ENCODE results near the gene RPS6KC1. TPM values are rescaled to one million over a fixed set of nuclear protein-coding genes. Genes with fewer than 3 reads are reported as not detected.

RPS6KC1 gene
- total and polyA plus RNA-seq, 2 donors (not counting 3 experiments of a cell fraction or from before 2014, with no cell fraction given): 5.1 to 18.6 TPM

- no peaks in the 10 kb centered on the region for H3K4me1 ChIP-seq (ENCODE audit: control insufficient read depth, extremely low read depth, insufficient read depth, low read length)
- H3K27ac ChIP-seq (ENCODE audit: insufficient read depth, low read depth, low read length): no peak overlapping the region
- DNase-seq (ENCODE audit: low read depth, low spot score) (no peak), FAIRE-seq (no peak)
- no peaks in the 10 kb centered on the region for H3K27me3 ChIP-seq (ENCODE audit: control insufficient read depth in 2 of 2, insufficient read depth in 2 of 2, low read length in 2 of 2)
- no peak overlapping the region for H2AFZ ChIP-seq (ENCODE audit: low read depth, low read length)
- no peaks in the 10 kb centered on the region for H3K36me3 ChIP-seq (ENCODE audit: control insufficient read depth in 2 of 2, extremely low read depth in 1 of 2, insufficient read depth in 2 of 2, low read length in 2 of 2)
- H3K9me1 ChIP-seq (replicated peaks; ENCODE audit: control insufficient read depth, extremely low read depth, insufficient read depth, low read length): no peaks in the 10 kb centered on the region
- H3K9me3 ChIP-seq (replicated peaks; ENCODE audit: control insufficient read depth, insufficient read depth, low read length): no peaks in the 10 kb centered on the region
- dilution Hi-C loops (cut with MboI; ENCODE audit: extremely low pct_ligation_motif_present, low sequenced_read_pairs): no loop called here
- H3K79me2 ChIP-seq (ENCODE audit: control insufficient read depth, insufficient read depth, low read length): no peaks in the 10 kb centered on the region
- intact Hi-C loops (cut with micrococcal nuclease): no loop called here
- TF ChIP-seq POLR2AphosphoS5 (IDR thresholded peaks at IDR 0.05; ENCODE audit: insufficient read depth, low read depth, low read length) (no peak), MAX (IDR thresholded peaks at IDR 0.05; ENCODE audit: insufficient read depth, insufficient read length) (no peak), JUN (IDR thresholded peaks at IDR 0.05; ENCODE audit: borderline replicate concordance, insufficient read depth, insufficient read length, low read depth) (no peak), MYC (IDR thresholded peaks at IDR 0.05; ENCODE audit: low read depth, low read length) (no peak), GATA2 (IDR thresholded peaks at IDR 0.05; ENCODE audit: insufficient read depth, insufficient read length, low read depth, low read length) (no peak), POLR2A (IDR thresholded peaks at IDR 0.05; ENCODE audit: low read depth, low read length) (no peak), FOS (IDR thresholded peaks at IDR 0.05; ENCODE audit: borderline replicate concordance, insufficient read depth, low read length) (no peak), EZH2 (IDR thresholded peaks at IDR 0.05; ENCODE audit: borderline replicate concordance, low read depth, low read length, severe bottlenecking) (no peak), CTCF (IDR thresholded peaks at IDR 0.05; ENCODE audit: extremely low read depth in 1 of 2, insufficient read depth in 1 of 2, low read depth in 1 of 2, low read length in 2 of 2) (no peak)
- CTCF ChIA-PET: no interaction called here
- H3K4me3 ChIP-seq (replicated peaks in 1 of 3; ENCODE audit: insufficient read depth in 1 of 3, low read depth in 1 of 3, low read length in 3 of 3): no peak overlapping the region
- no TSS peak for BruUV-seq (replicated peaks)
- POLR2A ChIA-PET: no interaction called here
- no peak overlapping the region for H3K9ac ChIP-seq (replicated peaks; ENCODE audit: extremely low read depth, insufficient read depth, low read length)
- H3K4me2 ChIP-seq (ENCODE audit: insufficient read depth, low read length): no peak overlapping the region
- no peaks in the 10 kb centered on the region for H4K20me1 ChIP-seq (replicated peaks; ENCODE audit: control insufficient read depth, extremely low read depth, insufficient read depth, low read length)
These were observed 52.6 kb downstream of the RPS6KC1 start for GRCh38 chr1:213103377-213104306.

Data from endothelial cell of umbilical vein (primary cell).